HepG2 (cell line): ENCODE data around the gene PELO. TPM values are rescaled to one million over a fixed set of nuclear protein-coding genes. Genes with fewer than 3 reads are reported as not detected.

Experiments
- ADNP ChIP-seq: sonication (generic); formaldehyde crosslinking; IDR thresholded peaks from 2 replicates; pipeline ENCODE4 v1.4.0; 2020; ENCODE audit warnings: missing genetic modification reagents
- ATF1 ChIP-seq: IDR thresholded peaks from 2 replicates; pipeline ENCODE4 v1.6.1; 2016; ENCODE audit warnings: mild to moderate bottlenecking, control low read depth
- CBFB ChIP-seq: sonication (generic); formaldehyde crosslinking; IDR thresholded peaks from 2 replicates; pipeline ENCODE4 v1.4.0; 2020; ENCODE audit warnings: missing genetic modification reagents
- CENPBD1 ChIP-seq: sonication (generic); formaldehyde crosslinking; IDR thresholded peaks from 2 replicates; pipeline ENCODE4 v1.8.0; 2022; ENCODE audit warnings: missing genetic modification reagents, low read depth, mild to moderate bottlenecking, borderline replicate concordance
- EP300 ChIP-seq, 3 experiments: sonication (generic) in 1 of 3; formaldehyde crosslinking in 1 of 3; IDR thresholded peaks; 2 replicates each; pipeline versions ENCODE4 v1.5.1 to v1.6.1; 2011 to 2020; ENCODE audit warnings: low read depth in 2 of 3, low read length in 2 of 3, borderline replicate concordance in 1 of 3, improper control_type of control experiment in 1 of 3, mild to moderate bottlenecking in 1 of 3, missing genetic modification reagents in 1 of 3, moderate library complexity in 1 of 3
- ERF ChIP-seq: IDR thresholded peaks from 2 replicates; pipeline ENCODE4 v1.6.1; 2018; ENCODE audit warnings: missing biosample characterization, missing genetic modification reagents
- FOXC1 ChIP-seq: sonication (generic); formaldehyde crosslinking; IDR thresholded peaks from 2 replicates; pipeline ENCODE4 v1.8.0; 2022; ENCODE audit warnings: mild to moderate bottlenecking, missing genetic modification reagents, borderline replicate concordance
- GZF1 ChIP-seq: sonication (generic); formaldehyde crosslinking; IDR thresholded peaks from 2 replicates; pipeline ENCODE4 v1.5.1; 2020; ENCODE audit warnings: mild to moderate bottlenecking, missing genetic modification reagents
- MYC ChIP-seq: sonication (generic); formaldehyde crosslinking; IDR thresholded peaks from 2 replicates; pipeline ENCODE4 v1.9.0; 2021; ENCODE audit warnings: missing genetic modification reagents, borderline replicate concordance
- NFIB ChIP-seq: sonication (generic); formaldehyde crosslinking; IDR thresholded peaks from 2 replicates; pipeline ENCODE4 v1.9.0; 2021; ENCODE audit warnings: missing genetic modification reagents, mild to moderate bottlenecking, borderline replicate concordance
- TBX3 ChIP-seq: fragments of 450-650 bp; IDR thresholded peaks from 2 replicates; pipeline ENCODE4 v1.6.1; 2017; ENCODE audit warnings: antibody characterized with exemption, mild to moderate bottlenecking, inconsistent platforms, borderline replicate concordance
- ZFP1 ChIP-seq: IDR thresholded peaks from 2 replicates; pipeline ENCODE4 v1.6.1; 2016
- ZFP37 ChIP-seq: sonication (generic); formaldehyde crosslinking; IDR thresholded peaks from 2 replicates; pipeline ENCODE4 v1.4.0; 2020; ENCODE audit warnings: missing genetic modification reagents, borderline replicate concordance
- ZNF143 ChIP-seq: sonication (generic); formaldehyde crosslinking; IDR thresholded peaks from 2 replicates; pipeline ENCODE4 v1.4.0; 2020; ENCODE audit warnings: missing genetic modification reagents
- ZNF430 ChIP-seq: sonication (generic); formaldehyde crosslinking; IDR thresholded peaks from 2 replicates; pipeline ENCODE4 v1.9.0; 2021; ENCODE audit warnings: mild to moderate bottlenecking, missing genetic modification reagents
- ZNF431 ChIP-seq: sonication (generic); formaldehyde crosslinking; IDR thresholded peaks from 2 replicates; pipeline ENCODE4 v1.9.0; 2022; ENCODE audit warnings: missing genetic modification reagents, low read depth, mild to moderate bottlenecking, borderline replicate concordance
- ZNF687 ChIP-seq: sonication (generic); formaldehyde crosslinking; IDR thresholded peaks from 2 replicates; pipeline ENCODE4 v1.5.1; 2020; ENCODE audit warnings: mild to moderate bottlenecking, missing genetic modification reagents, moderate library complexity
- ZNF781 ChIP-seq: sonication (generic); formaldehyde crosslinking; IDR thresholded peaks from 2 replicates; pipeline ENCODE4 v1.5.1; 2020; ENCODE audit warnings: borderline replicate concordance, mild to moderate bottlenecking, missing genetic modification reagents; ENCODE audit errors: not compliant biosample characterization
- ZSCAN9 ChIP-seq: IDR thresholded peaks from 2 replicates; pipeline ENCODE4 v1.6.1; 2016; ENCODE audit warnings: borderline replicate concordance
- polyA plus RNA-seq, 8 experiments: library from polyadenylated mRNA; depleted of rRNA in 3 of 8; stranded (reverse) in 7 of 8; unstranded in 1 of 8; fragments of >200 nt; fragmentation: Illumina TruSeq in 4 of 8; extraction: Trizol in 4 of 8; gene quantifications; 2 replicates each; pipeline versions ENCODE4 v1.2.1 to v1.2.3, GENCODE V29; 2011 to 2016; ENCODE audit warnings: low read depth in 4 of 8, missing spikeins in 1 of 8, mixed read lengths in 1 of 8; ENCODE audit not compliant: insufficient read depth in 1 of 8
- total RNA-seq, 5 experiments: library from RNA; depleted of rRNA; stranded (reverse); fragments of >200 nt; fragmentation: Illumina TruSeq; extraction: Trizol; gene quantifications; 2 replicates each; pipeline ENCODE4 v1.2.3, GENCODE V29; 2016; ENCODE audit warnings: low read depth in 1 of 5
- TF ChIP-seq, protein P1 (sequence below): sonication (generic); formaldehyde crosslinking; conservative IDR thresholded peaks from 2 replicates; pipeline ENCODE4 v1.4.0; 2020; ENCODE audit warnings: mild to moderate bottlenecking, missing genetic modification reagents, moderate library complexity

The PELO gene
- total and polyA plus RNA-seq, 2 of the 13 experiments (the other 11 are each of a cell fraction or from before 2014, with no cell fraction given): 19.0 to 23.9 TPM

DNA sequence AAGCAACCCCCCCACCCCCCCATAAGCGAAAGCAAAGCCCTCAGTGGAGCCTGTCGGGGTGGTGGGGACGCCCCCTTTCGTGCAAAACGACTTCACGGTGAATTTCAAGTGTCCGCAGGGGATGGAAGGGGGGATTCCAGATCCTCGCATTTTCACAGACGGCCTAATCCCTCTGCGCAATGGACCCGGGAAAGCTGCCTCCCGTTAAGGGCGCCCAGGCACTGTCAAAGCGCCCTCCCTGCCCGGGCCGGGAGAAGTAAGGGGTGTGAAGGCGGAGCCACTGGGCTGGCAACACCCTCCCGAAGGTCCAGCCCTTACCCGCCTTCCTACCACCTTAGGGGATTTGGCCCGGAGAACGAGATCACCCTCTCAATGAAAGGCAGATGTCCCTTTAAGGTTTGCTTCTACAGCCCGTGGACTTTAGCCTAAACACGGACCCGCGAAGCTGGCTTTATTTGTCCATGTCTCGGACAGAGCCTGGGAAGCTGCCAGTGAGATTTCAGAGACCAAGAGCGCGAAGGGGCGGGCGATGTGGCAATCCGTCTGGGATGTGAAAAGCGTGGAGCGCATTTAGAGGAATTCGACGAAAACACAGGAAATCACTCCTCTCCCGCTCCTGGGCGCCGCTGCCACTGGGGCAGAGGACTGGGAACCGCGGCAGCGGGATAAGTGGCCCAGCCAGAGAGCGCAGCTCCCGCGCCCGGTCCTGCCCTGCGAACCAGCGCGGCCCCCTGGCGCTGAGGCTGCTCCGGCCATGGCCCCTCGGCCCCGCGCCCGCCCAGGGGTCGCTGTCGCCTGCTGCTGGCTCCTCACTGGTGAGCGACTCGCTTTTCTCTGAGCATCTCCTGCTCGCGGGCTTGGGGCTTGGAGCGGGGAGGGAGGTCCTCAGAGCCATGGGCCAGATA is at the start of gene PELO, which contains the start of gene ITGA1 (continued):
- TF ChIP-seq CENPBD1 (CRISPR knock-in tag): no peak
- TF ChIP-seq ZFP37: no peak
- peak; percentile 87 for TF ChIP-seq FOXC1
- peak; percentile 85 for TF ChIP-seq ZNF781 (CRISPR knock-in tag)
- TF ChIP-seq ERF (CRISPR knock-in tag): 0 out of 2 replicates have a peak, but pooled peaks have one; percentile 40
- 0 out of 2 replicates have a peak, but pooled peaks have one; percentile 21 for TF ChIP-seq ZFP1 (CRISPR knock-in tag)
- no peak for TF ChIP-seq ATF1 (CRISPR knock-in tag)
- TF ChIP-seq ZNF431 (CRISPR knock-in tag): peak; percentile 18; the same call in 1 of the 2 replicates
- no peak for TF ChIP-seq ZNF143
- TF ChIP-seq CBFB (CRISPR knock-in tag): no peak
- no peak for TF ChIP-seq TBX3
- TF ChIP-seq, protein P1, sequence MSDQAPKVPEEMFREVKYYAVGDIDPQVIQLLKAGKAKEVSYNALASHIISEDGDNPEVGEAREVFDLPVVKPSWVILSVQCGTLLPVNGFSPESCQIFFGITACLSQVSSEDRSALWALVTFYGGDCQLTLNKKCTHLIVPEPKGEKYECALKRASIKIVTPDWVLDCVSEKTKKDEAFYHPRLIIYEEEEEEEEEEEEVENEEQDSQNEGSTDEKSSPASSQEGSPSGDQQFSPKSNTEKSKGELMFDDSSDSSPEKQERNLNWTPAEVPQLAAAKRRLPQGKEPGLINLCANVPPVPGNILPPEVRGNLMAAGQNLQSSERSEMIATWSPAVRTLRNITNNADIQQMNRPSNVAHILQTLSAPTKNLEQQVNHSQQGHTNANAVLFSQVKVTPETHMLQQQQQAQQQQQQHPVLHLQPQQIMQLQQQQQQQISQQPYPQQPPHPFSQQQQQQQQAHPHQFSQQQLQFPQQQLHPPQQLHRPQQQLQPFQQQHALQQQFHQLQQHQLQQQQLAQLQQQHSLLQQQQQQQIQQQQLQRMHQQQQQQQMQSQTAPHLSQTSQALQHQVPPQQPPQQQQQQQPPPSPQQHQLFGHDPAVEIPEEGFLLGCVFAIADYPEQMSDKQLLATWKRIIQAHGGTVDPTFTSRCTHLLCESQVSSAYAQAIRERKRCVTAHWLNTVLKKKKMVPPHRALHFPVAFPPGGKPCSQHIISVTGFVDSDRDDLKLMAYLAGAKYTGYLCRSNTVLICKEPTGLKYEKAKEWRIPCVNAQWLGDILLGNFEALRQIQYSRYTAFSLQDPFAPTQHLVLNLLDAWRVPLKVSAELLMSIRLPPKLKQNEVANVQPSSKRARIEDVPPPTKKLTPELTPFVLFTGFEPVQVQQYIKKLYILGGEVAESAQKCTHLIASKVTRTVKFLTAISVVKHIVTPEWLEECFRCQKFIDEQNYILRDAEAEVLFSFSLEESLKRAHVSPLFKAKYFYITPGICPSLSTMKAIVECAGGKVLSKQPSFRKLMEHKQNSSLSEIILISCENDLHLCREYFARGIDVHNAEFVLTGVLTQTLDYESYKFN (CRISPR knock-in tag): peak; percentile 76
- no peak for TF ChIP-seq ADNP
- TF ChIP-seq MYC: peak; percentile 54; the same call in 1 of the 2 replicates
- TF ChIP-seq NFIB (CRISPR knock-in tag): no peak
- peak; percentile 95 for TF ChIP-seq ZNF687 (CRISPR knock-in tag)
- TF ChIP-seq ZNF430 (CRISPR knock-in tag): peak; percentile 81
- no peak; a peak in 1 of 4 replicates for TF ChIP-seq EP300 (IDR thresholded peaks at IDR 0.05; ENCODE audit: low read depth in 2 of 2, low read length in 2 of 2)
- TF ChIP-seq EP300 (CRISPR knock-in tag; IDR thresholded peaks at IDR 0.05; ENCODE audit: borderline replicate concordance): 0 out of 2 replicates have a peak, but pooled peaks have one; percentile 22
- peak; percentile 67; the same call in 1 of the 2 replicates for TF ChIP-seq GZF1 (CRISPR knock-in tag)
- peak; percentile 51; the same call in 1 of the 2 replicates for TF ChIP-seq ZSCAN9
